Activated T-cell treated with anti-CD3 and anti-CD28 coated beads for 4 hours (primary cell): ENCODE measurements around the gene DNAAF5.

Source experiments
- DNase-seq: peaks from one replicate; pipeline ENCODE4 v3.0.0-alpha.2; 2020

Gene DNAAF5

DNA sequence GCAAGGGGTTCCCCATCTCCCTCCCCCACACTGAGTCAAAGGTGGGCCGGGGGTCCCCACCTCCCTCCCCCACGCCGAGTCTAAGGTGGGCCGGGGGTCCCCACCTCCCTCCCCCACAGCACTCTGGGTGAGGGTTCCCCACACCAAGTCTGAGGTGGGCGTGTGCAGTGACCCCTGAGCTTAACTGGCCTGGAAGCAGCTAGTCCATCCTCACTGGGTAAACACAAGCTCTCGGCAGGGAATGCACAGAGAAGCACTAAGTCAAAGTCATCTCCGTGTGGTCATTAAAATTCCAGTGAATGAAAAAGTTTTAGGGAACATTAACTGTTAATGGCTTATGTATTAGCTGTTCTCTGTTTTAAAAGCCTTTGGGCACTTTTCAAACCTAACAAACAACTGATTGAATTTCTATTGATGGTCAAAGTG lies 44.3 kb downstream of the DNAAF5 start:
- DNase-seq = no peak

- DNase-seq = no peak
Observed at GRCh38 chr7:771234-772004, 44.9 kb downstream of the DNAAF5 start.

- DNase-seq = no peak
Observed at GRCh38 chr7:772005-772294, 45.5 kb downstream of the DNAAF5 start.

DNA sequence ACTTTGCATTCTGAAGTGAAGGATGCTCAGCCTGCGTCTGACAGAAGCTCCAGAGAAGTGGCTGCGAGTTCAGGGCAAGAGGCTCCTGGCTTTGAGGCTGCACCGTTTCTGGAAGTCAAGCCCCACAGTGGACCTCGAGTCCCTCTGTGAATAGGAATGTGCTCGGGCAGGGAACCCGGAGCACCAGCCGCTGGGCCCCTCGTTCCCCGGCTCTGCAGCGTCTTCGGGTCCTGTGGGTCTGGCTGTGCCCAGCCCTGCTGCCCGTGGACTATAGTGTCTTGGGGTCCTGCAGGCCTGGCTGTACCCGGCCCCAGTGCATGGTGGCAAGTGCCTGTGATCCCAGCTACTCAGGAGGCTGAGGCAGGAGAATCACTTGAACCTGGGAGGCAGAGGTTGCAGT lies 45.9 kb downstream of the DNAAF5 start:
- DNase-seq = no peak

GRCh38 chr7:772861-773621 lies 46.5 kb downstream of the DNAAF5 start:
- DNase-seq = no peak

DNA sequence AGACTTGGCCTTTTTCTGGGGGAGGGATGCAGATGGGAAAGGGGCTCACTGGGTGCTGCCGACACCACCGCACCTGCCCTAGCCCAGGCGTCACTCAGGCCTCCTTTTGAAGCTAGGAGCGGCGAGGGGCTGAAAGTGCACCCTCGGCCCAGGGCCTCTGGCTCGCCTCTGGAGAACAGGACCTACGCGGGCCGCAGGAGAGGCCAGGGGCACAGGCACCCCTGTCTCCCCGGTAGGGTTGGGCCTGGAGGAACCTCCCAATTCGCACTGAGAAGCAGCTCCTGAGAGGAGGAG lies 47.1 kb downstream of the DNAAF5 start:
- no peak for DNase-seq

- peak; percentile 52 for DNase-seq
Observed at GRCh38 chr7:774161-775109, 47.9 kb downstream of the DNAAF5 start.

DNA sequence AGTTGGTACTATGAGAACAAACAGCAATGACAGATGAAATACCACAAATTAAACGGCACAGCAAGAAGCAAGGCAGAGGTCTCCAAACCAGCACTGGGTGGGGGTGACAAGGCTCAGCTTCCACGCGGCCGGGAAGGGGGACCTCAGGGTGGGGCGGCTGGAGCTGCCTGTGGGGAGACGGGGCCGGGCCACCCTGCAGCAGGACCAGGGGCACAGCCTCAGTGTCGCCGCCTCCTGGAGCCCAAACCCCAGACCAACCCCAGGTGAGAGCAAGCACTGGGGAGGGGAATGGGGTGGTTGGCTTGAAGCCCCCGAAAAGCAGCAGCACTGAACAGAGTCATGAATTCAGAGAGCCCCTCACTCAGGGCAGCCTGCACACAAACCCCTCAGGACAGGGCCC lies 49.9 kb downstream of the DNAAF5 start:
- DNase-seq = no peak

- no peak for DNase-seq
Observed at GRCh38 chr7:776992-777727, 50.7 kb downstream of the DNAAF5 start.

- DNase-seq = no peak
Observed at GRCh38 chr7:777728-778078, 51.2 kb downstream of the DNAAF5 start.

DNA sequence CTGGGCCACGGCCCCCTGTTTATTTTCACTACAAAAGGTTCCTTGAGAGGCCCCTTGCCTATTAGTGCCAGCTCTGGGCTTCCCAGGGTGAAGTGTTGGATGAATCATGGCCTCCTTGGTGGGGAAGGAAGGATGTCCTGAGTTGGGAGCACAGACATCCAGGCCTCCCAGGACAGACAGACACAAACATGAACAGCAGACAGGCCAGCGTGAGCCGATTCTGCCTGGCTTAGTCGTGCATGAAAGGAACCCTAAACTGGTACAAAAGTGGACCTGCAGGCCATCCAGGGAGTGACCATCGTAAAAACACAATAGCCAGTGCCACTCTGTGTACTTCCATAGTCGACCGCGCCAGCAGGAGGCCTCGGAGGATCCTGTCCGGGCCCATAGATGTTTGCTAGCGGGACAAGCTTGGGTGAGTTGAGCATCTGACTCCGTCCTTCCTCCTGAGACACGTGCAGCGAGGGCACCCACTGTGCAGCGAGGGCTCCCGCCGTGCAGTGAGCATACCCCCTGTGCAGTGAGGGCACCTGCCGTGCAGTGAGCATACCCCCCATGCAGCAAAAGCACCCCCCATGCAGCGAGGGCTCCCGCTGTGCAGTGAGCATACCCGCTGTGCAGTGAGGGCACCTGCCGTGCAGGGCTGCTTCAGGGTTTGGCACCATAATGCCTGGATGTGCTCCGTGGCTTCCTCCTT lies 51.9 kb downstream of the DNAAF5 start:
- DNase-seq = no peak

GRCh38 chr7:778968-779451 lies 52.5 kb downstream of the DNAAF5 start:
- no peak for DNase-seq

DNA sequence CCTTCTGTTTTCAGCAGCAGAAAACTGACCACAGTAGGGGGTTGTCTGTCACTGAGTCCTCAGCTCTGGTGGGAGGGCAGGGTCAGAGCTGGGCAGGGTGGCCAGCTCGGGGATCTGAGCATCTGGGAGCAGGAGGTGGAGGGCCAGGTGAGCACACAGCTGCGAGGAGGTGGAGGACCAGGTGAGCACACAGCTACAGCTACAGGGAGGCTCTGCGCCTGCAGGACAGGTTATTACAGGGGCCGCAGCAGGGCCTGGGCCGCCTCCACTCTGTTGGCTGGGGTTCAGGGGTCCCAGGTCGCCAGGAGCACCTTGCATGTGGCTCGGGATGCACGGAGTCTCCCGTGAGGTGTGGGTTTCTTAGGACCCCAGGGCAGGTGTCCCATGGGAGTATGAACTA lies 53.0 kb downstream of the DNAAF5 start:
- DNase-seq = no peak

DNA sequence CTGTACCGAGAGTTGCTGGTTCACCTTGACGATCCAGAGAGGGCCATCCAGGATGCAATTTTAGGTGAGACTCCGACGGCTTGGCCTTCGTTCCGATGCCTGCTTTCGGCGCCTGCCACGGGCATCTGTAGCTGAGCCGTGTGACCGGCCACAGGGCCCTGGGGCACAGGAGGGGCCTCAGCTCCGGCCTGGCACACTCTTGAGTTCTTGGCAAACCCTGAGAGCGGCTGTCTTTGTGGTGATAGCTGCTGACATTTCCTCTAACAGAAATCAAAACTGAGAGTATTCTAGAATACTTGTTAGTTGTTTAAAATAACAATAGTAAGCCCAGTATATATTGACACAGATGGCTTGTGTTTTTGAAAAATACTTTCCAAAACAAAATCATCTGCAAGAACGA lies 53.6 kb downstream of the DNAAF5 start:
- no peak for DNase-seq

DNA sequence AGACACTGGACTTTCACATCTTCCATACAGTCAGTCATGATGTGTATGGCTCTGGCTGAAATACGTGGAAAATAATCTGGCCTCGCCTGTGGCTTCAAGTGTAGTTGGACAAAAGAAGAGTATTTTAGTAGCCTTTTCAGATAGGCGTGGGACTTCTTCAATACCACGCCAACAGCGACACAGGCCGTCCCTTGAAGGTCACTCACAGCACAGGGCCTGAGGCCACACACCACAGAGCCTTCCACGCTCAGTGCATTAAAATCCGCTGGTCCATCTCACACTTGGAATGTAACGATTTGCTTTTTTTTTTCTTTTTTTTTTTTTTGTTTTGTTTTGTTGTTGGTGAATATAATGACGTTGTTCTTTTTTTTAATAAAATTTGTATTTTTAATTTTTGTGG lies 54.0 kb downstream of the DNAAF5 start:
- no peak for DNase-seq

DNA sequence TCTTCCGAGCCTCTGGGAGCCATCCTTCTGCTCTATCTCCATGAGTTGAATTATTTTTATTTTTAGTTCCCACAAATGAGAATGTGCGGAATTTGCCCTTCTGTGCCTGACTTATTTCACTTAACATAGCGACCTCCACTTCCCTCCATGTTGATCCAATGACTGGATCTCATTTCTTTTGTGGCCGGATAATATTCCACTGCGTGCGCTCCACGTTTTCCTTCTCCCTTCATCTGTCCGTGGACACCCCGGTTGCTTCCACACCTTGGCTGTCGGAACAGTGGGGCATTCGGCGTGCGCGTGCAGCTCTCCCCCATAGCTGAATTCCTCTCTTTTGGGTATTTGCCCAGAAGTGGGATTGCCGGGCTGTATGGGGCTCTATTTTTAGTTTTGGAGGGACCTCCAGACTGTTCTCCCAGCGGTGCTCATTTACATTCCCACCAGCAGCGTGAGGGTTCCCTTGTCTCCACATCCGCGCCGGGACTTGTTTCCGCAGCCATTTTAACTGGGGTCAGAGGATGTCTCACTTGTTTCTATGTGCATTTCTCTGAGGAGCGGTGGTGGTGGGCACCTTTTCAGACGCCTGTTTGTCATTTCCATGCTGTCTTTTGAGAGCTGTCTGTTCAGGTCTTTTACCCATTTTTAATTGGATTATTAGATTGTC lies 54.8 kb downstream of the DNAAF5 start:
- no peak for DNase-seq

- no peak for DNase-seq
Observed at GRCh38 chr7:781936-782529, 55.5 kb downstream of the DNAAF5 start.

DNA sequence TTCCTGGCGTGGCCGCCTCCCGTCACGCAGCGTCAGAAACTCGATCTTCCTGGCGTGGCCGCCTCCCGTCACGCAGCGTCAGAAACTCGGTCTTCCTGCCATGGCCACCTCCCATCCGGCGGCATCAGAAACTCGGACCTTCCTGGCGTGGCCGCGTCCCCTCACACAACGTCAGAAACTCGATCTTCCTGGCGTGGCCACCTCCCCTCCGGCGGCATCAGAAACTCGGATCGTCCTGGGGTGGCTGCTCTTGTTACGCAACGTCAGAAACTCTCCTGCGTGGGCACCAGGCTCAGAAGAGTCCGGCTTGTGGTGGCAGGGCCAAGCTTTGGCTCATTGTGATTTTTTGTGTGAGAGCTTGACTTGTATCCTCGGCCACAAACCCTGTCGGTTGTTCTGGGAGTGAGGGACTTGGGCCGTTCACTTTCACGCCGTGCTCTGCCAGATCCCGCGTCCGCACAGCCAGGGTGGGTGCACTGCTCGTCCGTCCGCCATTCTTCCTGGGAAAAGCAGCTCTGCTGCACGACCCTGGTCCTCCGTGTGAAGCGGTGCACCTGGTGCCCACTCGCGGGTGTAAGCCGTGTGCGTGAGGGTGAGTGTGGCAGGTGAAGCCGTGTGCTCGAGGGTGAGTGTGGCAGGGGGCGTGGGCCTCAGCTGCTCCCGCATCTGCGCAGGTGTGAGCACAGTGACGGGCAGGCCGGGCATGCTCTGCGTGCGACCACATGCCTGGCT lies 56.4 kb downstream of the DNAAF5 start:
- no peak for DNase-seq

DNA sequence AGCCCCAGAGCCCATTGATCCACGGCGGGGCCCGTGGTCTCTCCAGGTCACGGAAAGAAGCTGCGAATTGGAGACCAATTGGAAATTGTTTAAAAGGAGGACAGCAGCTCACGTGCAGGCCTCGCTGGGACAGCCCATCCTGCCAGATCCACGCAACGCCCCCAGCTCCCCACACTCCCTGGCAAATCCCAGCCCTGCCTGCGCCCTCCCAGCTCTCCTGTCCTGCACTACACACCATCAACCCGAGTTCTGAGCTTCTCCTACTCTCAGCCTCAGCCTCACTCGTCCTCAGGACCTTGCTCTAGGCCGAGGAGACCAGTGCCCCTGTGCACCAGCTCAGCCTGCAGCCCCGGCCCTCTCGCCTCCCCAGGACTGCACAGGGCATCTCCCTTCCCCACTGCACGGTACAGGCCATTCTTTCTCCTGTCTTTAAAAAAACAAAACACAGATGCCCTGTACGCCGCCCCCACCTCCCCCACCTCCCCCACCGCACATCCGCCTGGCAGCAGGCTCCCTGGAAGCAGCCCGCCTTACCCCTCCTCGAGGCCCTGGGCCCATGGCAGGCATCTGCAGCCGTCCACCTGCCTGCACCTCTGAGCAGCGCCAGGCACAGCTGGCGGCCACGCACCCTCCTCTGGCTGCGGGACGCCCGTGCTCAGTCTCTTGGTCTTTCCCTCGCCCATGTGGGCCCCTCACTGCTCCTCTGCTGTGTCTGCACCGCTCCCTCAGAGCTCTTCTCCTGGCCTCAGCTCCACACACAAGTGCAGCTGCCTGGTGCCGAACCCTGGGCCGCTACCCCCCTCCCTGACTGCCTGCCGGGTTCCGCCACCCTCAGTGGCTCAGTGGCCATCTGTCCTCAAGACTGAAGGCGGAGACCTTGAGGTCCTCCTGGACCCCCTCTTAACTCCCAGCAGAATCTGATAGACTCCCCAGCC lies 57.3 kb downstream of the DNAAF5 start:
- no peak for DNase-seq
